HEK293T (cell line): Measurements from ENCODE around the gene PRKAR1B.

Experiments
- ARNT ChIP-seq: fragments of 450-650 bp; IDR thresholded peaks from 2 replicates; pipeline ENCODE4 v1.6.1; 2017; ENCODE audit warnings: mild to moderate bottlenecking
- BHLHE40 ChIP-seq: fragments of 450-650 bp; IDR thresholded peaks from 2 replicates; pipeline ENCODE4 v1.6.1; 2016; ENCODE audit warnings: mild to moderate bottlenecking, moderate library complexity, borderline replicate concordance
- ELF4 ChIP-seq: fragments of 450-650 bp; IDR thresholded peaks from 2 replicates; pipeline ENCODE4 v1.6.1; 2017; ENCODE audit warnings: antibody characterized with exemption
- FOXA1 ChIP-seq: fragments of 450-650 bp; IDR thresholded peaks from 2 replicates; pipeline ENCODE4 v1.6.1; 2016; ENCODE audit warnings: mild to moderate bottlenecking
- FOXK2 ChIP-seq: fragments of 450-650 bp; IDR thresholded peaks from 2 replicates; pipeline ENCODE4 v1.6.1; 2016; ENCODE audit warnings: mild to moderate bottlenecking
- FOXM1 ChIP-seq: fragments of 450-650 bp; IDR thresholded peaks from 2 replicates; pipeline ENCODE4 v1.6.1; 2017; ENCODE audit warnings: mild to moderate bottlenecking, borderline replicate concordance
- HDGF ChIP-seq: fragments of 450-650 bp; IDR thresholded peaks from 2 replicates; pipeline ENCODE4 v1.6.1; 2017; ENCODE audit warnings: antibody characterized with exemption, borderline replicate concordance
- L3MBTL2 ChIP-seq: fragments of 450-650 bp; conservative IDR thresholded peaks from 2 replicates; pipeline ENCODE4 v1.6.1; 2016; ENCODE audit warnings: mild to moderate bottlenecking
- SP1 ChIP-seq: fragments of 450-650 bp; IDR thresholded peaks from 2 replicates; pipeline ENCODE4 v1.6.1; 2017
- TARDBP ChIP-seq: fragments of 450-650 bp; IDR thresholded peaks from 2 replicates; pipeline ENCODE4 v1.6.1; 2016
- ZNF384 ChIP-seq: fragments of 450-650 bp; IDR thresholded peaks from 2 replicates; pipeline ENCODE4 v1.6.1; 2016
- TF ChIP-seq, protein P1 (sequence below): fragments of 450-650 bp; IDR thresholded peaks from 2 replicates; pipeline ENCODE4 v1.6.1; 2016

DNA sequence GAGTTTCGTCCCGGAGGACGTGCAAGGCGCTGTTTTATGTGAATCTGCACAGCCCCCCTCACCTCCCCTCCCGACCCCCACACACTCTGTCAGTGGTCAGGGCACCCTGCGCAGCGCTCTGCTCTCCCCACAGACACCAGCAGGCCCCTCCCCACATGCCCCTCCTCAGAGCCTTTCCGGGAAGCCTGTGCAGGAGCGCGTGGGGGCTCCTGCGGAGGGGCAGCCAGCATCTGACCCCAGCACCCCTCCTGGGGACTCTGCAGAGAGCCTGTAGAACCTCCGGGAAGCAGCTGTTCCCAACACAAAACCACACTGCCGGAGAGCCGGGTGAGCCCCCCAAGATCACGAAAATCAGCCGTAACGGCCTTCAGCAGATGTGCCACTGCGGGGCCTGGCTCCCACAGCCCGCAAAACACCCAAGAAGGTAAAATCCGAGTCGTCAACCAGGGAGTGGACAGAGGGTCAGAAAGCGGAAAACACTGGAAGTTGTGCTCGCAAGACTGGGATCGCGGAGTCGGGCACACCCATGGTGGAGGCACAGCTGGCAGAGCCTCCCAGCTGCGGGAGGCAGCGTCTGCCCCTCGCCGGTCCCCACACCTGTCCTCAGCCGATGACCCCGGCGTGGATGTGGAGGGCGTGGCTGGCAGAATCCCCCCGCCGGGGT, 153.7 kb downstream of the PRKAR1B start:
- TF ChIP-seq FOXM1 (no peak), ARNT (no peak), L3MBTL2 (no peak), HDGF (no peak), FOXK2 (no peak), SP1 (no peak), ELF4 (no peak), FOXA1 (no peak), BHLHE40 (no peak), ZNF384 (no peak), TARDBP (no peak)
- TF ChIP-seq, protein P1, sequence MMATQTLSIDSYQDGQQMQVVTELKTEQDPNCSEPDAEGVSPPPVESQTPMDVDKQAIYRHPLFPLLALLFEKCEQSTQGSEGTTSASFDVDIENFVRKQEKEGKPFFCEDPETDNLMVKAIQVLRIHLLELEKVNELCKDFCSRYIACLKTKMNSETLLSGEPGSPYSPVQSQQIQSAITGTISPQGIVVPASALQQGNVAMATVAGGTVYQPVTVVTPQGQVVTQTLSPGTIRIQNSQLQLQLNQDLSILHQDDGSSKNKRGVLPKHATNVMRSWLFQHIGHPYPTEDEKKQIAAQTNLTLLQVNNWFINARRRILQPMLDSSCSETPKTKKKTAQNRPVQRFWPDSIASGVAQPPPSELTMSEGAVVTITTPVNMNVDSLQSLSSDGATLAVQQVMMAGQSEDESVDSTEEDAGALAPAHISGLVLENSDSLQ = no peak
